HG03108 (cell line): ENCODE data around the gene FKBP14.

Experiments
- ATAC-seq: cut with Tn5 transposase; IDR thresholded peaks from one replicate; pipeline ENCODE4 v1.9.1; 2021; ENCODE audit warnings: moderate library complexity; ENCODE audit not compliant: unreplicated experiment

Gene FKBP14

DNA sequence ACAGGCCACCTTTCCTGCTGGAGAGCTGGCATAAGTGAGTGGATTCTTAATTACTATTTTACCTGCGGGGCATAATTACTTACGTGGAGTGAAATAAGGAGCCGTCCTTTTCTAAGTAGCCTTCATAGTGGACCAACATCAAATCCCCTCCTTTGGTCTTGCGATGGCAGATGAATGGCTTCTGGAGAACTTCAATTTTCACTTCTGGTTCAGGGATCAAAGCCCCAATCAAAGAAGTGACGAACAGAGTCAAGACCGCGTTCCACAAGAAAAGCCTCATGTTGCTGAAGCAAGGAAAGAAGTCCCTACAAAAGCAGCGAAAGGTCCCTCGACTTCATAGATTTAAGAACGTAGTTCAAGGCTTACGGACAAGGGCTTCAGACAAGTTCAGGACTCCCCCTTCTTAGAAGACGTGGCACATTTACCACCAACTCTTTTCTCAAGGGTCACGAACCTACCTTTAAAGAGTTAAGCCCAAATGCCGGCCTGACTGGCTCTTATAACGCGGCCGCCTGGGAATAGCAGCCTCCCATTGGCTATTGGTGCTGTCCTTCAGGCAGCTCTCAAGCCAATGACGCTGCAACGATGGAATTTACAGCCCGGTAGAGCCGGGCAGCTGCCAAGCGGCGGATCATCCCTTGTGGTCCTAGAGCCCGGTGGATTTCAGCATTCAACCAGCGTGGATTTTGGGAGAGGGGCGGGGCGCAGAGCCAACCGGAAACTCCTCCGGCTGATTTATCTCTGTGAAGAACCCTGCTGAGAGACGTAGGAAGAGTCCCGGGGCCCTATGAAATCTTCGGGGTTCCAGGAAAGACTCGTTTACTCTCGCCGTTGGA is at the start of gene FKBP14:
TSS of gene FKBP14 (minus strand) at position 474 of the 836 bp plus-strand sequence. CDS start at position 280, 194 bp downstream.
- peak; percentile 75 for ATAC-seq

DNA sequence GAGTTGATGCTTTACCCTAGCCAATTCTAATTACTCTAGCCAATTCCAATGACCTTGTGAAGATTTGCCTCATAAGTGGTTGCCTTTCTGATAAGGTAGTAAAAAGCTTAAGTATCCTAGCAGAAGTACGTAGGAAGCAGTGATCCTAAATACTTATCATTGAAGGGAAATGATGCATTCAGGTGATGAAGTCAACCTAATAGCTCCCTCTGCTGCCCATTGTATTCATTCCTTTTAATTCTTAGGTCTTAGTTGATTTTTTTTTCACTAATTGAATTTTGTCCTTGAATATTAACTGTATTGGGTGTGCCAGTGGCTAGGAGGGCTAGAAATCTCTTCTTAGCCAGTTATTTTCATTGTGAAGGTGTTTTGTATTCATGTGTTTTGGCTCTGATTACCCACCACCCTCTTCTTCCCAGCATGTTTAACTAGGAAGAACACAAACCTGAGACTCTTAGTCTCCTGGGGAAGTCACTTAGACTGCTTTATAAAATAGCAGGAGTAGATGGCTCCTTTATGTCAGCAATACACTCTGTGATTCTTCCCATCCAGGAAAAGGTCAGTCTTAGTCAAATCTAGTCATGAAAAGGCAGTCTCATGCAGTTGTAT is 48.0 kb upstream of the FKBP14 start:
- no peak for ATAC-seq

DNA sequence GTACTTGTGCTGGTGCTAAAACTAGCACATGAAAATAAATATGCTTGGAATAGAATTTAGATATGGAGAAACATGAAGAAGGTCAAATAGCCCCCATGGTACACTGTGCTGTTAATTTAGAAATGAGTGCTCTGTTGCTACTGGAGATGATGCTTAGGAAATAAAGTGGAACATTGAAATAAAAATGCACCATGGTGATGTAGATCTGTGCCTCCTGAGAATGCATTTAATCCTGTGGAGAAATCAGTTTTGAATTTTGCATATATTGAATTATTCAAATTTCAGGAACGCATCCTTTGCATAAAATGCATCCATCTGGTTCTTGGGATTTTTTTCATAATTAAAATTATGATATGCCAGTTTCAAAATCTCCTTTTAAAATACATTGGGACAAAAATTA is 46.2 kb upstream of the FKBP14 start:
- no peak for ATAC-seq

- ATAC-seq: no peak
Measured at GRCh38 chr7:30070052-30070451, 43.5 kb upstream of the FKBP14 start.

DNA sequence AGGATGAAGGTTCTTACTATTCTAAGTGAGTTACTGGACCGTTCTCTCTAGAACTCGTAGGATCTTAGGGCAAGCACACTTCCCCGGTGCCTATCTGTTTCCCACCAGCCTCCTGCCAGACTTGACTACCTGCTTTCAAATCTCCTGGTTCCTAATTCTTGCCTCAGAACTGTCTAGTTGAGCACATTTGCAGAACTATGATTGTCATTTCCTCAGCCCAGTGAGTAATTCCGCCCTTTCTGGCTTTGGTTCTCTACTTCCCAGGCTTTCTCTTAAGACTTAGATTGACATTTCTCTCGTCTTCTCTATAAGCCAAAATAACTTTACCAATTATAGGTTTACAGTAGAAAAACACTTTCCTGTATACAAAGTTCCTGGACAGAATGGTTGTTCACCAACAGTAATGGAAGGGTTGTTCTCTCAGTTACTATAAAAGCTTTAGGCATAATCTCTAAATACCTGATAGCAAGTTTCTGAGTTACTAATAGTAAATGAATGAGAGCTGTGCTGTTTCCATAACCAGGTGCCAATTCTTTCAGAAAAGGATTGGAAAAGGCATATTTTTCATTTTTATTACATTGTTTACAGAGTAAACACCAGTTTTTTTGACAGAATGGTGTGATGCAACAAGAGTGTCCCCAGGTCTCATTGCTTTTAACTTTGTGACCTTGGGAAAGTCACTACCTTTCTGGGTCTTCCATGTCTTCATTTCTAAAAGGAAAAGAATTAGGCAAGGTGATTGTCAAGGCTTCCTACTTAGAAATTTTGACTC is 42.8 kb upstream of the FKBP14 start:
- no peak for ATAC-seq

- no peak for ATAC-seq
Measured at GRCh38 chr7:30068117-30068516, 41.6 kb upstream of the FKBP14 start.

DNA sequence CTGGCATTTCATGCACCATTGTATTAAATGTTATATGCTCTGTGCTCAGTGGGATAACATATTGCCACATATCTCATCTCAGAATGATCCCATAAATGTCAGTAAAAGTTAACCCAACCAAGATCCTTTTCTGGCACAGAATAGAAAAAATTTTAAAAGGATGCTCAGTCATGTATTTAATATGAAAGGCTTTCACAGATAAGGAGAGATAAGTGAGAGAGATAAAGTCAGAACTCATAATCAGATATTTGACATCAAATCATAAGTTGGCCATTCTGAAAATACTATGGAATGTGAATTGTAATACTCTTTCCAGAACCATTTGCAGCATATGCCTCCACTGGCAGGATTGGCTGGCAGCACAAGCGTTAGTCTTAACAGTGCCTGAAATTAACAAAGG is 40.2 kb upstream of the FKBP14 start:
- no peak for ATAC-seq

GRCh38 chr7:30065746-30066145 is 39.2 kb upstream of the FKBP14 start:
- no peak for ATAC-seq

- peak; percentile 46 for ATAC-seq
Measured at GRCh38 chr7:30062587-30062986, 36.1 kb upstream of the FKBP14 start.

- peak; percentile 67 for ATAC-seq
Measured at GRCh38 chr7:30061786-30062185, 35.3 kb upstream of the FKBP14 start.

- no peak for ATAC-seq
Measured at GRCh38 chr7:30057741-30058140, 31.2 kb upstream of the FKBP14 start.

GRCh38 chr7:30053068-30053467 is 26.6 kb upstream of the FKBP14 start:
- no peak for ATAC-seq

DNA sequence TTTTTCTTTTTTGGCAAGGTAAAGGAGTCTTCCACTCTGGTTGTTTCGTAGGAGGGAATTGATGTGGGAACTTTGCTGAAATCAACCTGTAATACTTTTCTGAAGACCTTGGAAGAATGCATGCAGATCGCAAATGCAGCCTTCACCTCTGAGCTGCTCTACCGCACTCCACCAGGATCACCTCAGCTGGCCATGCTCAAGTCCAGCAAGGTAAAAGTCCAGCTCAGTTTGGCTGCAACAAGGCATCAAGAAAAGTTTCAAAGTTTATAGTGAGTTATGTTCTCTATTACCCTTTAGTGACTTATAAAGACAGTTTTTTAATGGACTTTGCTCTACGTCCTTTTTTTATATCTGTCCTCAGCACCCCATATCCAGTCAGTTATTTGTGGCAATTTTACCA is 22.7 kb upstream of the FKBP14 start:
- ATAC-seq: no peak

GRCh38 chr7:30048582-30048981 is 22.1 kb upstream of the FKBP14 start:
- no peak for ATAC-seq

- ATAC-seq: no peak
Measured at GRCh38 chr7:30047124-30047523, 20.6 kb upstream of the FKBP14 start.

DNA sequence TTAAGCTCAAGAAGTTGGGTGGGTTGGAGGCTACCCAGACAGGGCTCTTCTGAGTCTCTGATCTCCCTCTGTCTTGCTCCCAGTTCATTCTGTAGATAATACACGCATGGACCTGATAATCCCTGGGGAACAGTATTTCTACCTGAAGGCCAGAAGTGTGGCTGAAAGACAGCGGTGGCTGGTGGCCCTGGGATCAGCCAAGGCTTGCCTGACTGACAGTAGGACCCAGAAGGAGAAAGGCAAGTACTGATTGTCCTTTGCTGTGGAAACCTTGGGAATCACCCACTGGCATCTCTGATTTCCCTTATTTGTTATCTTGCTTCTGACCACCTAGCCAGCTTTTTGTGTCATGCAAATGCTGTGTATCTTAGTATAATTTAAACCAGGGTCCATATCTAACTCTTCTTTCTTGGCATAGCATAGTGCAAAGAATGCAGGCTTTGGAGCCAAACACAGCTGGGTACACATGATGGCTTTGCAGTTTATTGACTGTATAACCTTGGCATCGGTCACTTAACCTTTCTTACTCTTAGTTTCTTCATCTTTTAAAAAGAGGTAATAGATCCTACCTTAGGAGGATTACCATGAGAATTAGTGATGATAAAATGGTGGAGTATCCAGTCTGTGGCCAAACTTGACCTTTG is 19.7 kb upstream of the FKBP14 start:
- ATAC-seq: no peak

- no peak for ATAC-seq
Measured at GRCh38 chr7:30041526-30042269, 15.2 kb upstream of the FKBP14 start.

DNA sequence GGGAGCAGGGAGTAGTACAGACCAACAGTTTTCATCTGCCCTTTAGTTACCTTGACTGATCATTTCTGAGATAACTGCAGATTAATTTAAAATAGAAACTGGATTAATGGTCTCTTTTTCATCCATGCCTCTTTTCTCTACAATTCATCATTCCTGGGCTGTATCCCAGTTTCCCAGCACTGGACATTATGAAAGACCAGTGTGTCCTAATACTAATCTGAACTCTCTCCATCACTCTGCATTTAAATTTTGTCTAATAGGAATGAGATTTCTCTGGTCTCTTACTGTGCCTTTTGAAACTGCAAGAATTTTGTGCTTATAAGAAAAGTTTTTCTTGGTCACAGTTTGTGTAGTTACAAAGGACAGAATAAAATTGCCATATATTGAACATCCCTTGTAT is 14.4 kb upstream of the FKBP14 start:
- ATAC-seq: no peak

DNA sequence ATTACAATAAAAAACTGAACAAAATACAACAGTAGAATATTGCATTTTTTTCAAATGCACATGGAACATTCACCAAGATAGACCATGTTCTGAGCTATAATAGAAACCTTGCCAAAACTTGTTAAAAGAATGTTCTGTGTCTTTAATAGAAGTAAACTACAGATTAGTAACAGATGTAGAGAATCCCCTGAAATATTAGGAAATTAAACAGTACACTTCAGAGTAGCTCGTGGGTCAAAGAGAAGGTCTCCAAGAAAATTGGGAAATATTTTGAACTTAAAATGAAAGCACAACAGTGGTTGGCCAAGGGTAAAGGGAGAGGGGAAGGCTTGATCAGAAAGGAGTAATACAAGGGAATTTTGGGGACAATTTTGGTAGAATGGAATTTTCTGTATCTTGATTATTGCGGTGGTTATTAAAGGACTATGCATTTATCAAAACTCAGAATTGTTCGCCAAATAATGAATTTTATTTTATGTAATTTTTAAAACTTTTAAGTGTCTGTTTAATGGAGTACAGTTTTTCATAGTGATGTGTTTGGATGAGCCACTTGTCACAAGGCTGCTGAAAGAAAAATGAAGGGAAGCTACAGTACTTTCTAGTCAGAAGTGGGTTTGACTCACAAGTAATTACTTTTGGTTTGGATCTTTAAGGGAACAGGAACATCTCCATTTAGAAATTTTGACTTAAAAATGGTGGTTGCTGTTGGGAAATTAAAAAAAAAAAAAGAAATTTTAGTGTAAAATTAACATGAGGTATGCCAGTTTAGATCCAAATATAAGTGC is 11.9 kb upstream of the FKBP14 start:
- no peak for ATAC-seq

DNA sequence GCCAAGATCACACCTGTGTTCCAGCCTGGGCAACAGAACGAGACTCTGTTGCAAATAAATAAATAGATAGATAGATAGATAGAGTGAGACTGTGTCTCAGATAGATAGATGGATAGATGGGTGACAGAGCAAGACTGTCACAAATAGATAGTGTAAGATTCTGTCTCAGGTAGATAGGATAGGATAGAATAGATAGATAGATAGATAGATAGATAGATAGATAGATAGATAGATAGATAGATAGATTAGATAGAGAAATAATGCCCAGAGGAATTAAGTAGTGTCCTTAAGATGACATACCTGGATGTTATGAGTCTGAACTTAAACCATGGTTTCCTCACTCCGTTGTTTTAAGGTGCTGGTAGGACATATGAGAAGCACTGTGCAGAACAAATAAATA is 9.7 kb upstream of the FKBP14 start:
- no peak for ATAC-seq
